ENCODE data around the gene PDZRN3.

PDZRN3 gene

GRCh38 chr3:73521734-73522336 is 102.9 kb downstream of the PDZRN3 start:
- H3K27ac ChIP-seq = no peak overlapping the region
- TF ChIP-seq ZFX (IDR thresholded peaks at IDR 0.05) (no peak), CTCF (conservative IDR thresholded peaks at IDR 0.05) (no peak)

GRCh38 chr3:73520931-73521461 is 103.7 kb downstream of the PDZRN3 start:
- TF ChIP-seq ZFX (IDR thresholded peaks at IDR 0.05) (no peak), CTCF (conservative IDR thresholded peaks at IDR 0.05) (no peak)
- peak overlapping the region; percentile 63 for H3K27ac ChIP-seq

GRCh38 chr3:73516631-73517030 is 108.1 kb downstream of the PDZRN3 start:
- TF ChIP-seq ZFX (IDR thresholded peaks at IDR 0.05) (no peak), CTCF (conservative IDR thresholded peaks at IDR 0.05) (no peak)
- H3K27ac ChIP-seq = peak overlapping the region; percentile 36; the same call in 1 of the 2 replicates

GRCh38 chr3:73513260-73513659 is 111.5 kb downstream of the PDZRN3 start:
- TF ChIP-seq CTCF (conservative IDR thresholded peaks at IDR 0.05) (no peak), ZFX (IDR thresholded peaks at IDR 0.05) (no peak)
- no peak overlapping the region for H3K27ac ChIP-seq

DNA sequence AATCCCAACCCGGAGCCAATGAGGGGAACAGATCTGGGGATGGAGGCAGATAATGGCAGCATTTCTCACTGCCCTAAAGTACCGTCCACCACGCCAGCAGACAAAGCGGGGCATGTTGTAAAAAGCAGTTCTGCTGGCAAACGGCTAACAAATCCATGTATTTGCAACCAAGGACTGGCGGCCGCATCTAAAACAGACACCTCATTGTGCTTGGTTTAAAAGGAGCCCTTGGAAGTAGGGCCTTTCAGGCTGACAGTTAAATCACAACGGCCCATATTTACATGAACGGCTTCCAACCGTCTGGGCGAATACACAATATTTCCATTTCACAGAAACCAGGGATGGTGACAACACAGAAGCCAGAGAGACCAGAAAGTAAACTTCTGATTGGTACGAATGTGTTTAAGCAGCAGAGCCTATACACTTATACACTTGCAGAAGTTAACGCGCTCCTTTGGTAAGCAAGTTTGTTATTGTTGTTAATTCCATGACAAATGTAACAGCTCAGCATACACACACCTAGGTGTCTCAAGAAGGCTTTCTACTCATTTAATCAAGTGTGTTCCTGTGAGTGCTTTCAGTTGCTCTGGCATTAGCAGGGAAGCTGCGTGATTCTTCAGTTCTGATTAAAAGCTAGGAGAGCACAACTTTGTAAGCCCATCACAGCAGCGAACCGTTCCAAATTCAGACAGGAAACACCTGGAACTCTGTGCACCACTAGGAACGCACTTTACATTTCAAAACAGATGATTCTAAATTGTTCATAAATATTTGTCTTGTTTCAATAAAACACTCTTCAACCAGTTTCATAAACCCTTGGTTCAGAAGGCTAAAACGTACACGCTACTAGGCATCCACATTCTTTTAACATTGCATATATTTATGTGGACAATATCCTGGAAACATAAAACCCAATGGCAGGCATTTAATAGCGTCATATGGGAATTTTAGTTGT is 112.9 kb downstream of the PDZRN3 start:
- TF ChIP-seq ZFX (IDR thresholded peaks at IDR 0.05) (no peak), CTCF (conservative IDR thresholded peaks at IDR 0.05) (no peak)
- no peak overlapping the region for H3K27ac ChIP-seq

- TF ChIP-seq CTCF (conservative IDR thresholded peaks at IDR 0.05) (no peak), ZFX (IDR thresholded peaks at IDR 0.05) (no peak)
- H3K27ac ChIP-seq = no peak overlapping the region
Observed at GRCh38 chr3:73510784-73511183, 114.0 kb downstream of the PDZRN3 start.

DNA sequence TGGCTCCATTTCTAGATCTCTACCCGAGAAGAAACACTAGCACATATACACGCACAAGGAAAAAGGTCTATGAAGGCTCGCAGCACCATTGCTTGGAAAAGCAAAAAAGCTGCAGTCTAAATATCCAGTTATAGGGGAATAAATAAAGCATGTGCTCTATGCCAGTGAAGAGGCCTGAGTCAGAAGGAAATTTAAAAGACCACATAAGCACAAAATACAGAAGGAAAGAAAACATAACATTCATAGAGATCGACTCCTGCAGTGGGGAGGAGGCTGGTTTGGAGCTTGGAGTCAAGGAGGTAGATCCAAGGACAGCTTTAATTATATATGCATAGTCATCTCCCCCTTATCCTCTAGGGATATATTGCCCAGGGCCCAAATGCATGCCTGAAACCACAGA is 114.4 kb downstream of the PDZRN3 start:
- TF ChIP-seq CTCF (conservative IDR thresholded peaks at IDR 0.05) (no peak), ZFX (IDR thresholded peaks at IDR 0.05) (no peak)
- H3K27ac ChIP-seq = no peak overlapping the region
